ENCODE data around the gene SEPTIN5.

The SEPTIN5 gene

DNA sequence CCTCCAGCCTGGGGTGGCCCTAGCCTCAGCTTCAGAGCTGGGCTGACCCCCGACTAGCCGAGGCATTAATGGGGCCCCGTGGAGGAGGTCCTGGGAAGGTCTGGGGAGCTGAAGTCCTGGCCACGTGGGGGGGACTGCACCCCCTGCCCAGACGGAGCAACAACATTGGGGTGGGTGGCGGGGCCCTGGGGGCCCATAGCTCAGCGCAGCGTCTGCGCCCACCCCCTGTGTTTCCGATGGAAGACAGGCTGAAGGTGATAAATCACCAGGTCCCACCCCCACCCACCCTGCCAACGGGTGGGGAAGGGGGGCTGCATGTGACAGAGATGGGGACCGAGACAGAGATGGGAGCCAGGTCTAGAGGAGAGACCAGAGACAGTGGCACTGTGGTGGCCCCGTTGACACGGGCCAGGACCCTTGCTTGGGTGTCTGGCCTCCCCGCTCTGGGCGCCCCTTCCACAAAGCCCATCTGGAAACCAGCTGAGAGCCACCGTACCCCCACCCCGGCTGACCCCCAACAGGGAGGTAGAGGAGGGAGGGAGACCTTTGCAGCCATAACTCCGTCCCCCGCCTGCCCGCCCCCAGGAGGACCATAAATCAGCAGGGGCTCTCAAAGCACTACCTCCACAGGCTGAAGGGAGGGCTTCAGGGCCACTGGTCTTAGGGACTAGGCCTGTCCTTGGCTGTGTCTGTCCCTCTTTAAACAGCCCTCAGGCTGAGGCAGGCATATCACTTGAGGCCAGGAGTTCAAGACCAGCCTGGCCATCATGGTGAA, 17.2 kb downstream of the SEPTIN5 start:
- TF ChIP-seq FOXP2 (optimal IDR thresholded peaks at IDR 0.05; ENCODE audit: borderline replicate concordance, extremely low read depth, extremely low read length, insufficient read depth) (no peak), SIN3A (IDR thresholded peaks at IDR 0.05; ENCODE audit: borderline replicate concordance, insufficient read depth, low read length) (no peak)

DNA sequence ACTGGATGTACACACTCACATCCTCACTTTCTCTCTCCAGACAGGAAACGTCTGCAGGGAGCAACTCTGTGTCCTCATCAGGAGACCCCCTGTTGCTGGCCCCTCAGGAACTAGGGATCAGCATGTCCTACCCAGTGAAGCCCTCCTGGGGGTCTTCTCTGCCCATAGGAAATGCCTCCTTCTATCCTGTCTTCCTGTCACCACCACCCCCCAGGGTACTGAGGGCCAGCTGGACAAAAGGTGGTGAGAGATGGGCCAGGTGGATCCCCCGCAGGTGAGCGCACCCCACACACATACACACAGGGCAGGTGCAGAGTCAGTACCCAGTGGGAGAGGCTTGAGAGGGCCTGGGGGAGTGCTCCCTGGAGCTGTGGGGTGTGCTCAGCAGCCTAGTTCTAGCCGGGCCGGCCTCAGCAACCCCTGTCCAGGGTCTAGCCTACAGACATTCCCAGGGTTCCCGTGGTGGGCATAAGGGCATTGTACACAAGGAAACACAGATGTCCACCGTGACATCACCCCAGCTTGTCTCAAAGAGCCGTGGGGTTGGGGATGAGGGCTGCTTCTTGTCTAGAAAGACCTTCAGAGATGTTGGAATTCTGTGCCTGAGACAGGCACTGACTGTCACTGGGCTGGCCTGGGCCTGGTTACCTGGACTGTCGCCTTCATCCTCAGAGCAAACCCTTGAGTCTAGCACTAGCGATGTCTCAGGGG, 18.3 kb downstream of the SEPTIN5 start:
- TF ChIP-seq, protein P1, sequence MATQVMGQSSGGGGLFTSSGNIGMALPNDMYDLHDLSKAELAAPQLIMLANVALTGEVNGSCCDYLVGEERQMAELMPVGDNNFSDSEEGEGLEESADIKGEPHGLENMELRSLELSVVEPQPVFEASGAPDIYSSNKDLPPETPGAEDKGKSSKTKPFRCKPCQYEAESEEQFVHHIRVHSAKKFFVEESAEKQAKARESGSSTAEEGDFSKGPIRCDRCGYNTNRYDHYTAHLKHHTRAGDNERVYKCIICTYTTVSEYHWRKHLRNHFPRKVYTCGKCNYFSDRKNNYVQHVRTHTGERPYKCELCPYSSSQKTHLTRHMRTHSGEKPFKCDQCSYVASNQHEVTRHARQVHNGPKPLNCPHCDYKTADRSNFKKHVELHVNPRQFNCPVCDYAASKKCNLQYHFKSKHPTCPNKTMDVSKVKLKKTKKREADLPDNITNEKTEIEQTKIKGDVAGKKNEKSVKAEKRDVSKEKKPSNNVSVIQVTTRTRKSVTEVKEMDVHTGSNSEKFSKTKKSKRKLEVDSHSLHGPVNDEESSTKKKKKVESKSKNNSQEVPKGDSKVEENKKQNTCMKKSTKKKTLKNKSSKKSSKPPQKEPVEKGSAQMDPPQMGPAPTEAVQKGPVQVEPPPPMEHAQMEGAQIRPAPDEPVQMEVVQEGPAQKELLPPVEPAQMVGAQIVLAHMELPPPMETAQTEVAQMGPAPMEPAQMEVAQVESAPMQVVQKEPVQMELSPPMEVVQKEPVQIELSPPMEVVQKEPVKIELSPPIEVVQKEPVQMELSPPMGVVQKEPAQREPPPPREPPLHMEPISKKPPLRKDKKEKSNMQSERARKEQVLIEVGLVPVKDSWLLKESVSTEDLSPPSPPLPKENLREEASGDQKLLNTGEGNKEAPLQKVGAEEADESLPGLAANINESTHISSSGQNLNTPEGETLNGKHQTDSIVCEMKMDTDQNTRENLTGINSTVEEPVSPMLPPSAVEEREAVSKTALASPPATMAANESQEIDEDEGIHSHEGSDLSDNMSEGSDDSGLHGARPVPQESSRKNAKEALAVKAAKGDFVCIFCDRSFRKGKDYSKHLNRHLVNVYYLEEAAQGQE (IDR thresholded peaks at IDR 0.05; ENCODE audit: insufficient read depth in 1 of 2, low read depth in 2 of 2, low read length in 2 of 2) = no peak
- TF ChIP-seq TAF1 (IDR thresholded peaks at IDR 0.05; ENCODE audit: borderline replicate concordance, insufficient read depth, low read length) (no peak), POLR2AphosphoS5 (IDR thresholded peaks at IDR 0.05; ENCODE audit: low read depth, low read length) (no peak), FOXP2 (optimal IDR thresholded peaks at IDR 0.05; ENCODE audit: borderline replicate concordance, extremely low read depth, extremely low read length, insufficient read depth) (no peak), SIN3A (IDR thresholded peaks at IDR 0.05; ENCODE audit: borderline replicate concordance, insufficient read depth, low read length) (no peak)

DNA sequence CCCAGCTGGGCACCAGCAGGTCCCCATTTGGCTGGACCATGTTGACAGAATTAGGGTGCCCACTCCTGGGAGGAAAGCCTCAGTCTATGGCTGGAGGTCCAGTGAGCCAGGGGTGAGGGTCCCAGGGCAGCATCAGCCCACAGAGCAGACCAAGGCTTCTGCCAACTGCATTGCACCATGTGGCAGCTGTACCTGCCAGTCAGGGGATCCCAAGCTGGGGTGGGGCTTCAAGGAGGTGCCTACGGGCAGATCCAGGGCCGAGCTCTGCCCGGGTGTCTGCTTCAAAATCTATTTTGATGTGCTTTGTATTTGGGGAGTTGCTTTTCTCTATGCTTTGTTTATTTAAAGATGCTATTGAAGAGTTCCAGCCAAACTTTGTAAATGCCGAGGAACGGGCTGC, 19.5 kb downstream of the SEPTIN5 start:
- TF ChIP-seq, protein P1 (IDR thresholded peaks at IDR 0.05; ENCODE audit: insufficient read depth in 1 of 2, low read depth in 2 of 2, low read length in 2 of 2) = no peak
- no peak for TF ChIP-seq TAF1 (IDR thresholded peaks at IDR 0.05; ENCODE audit: borderline replicate concordance, insufficient read depth, low read length)
- no peak for TF ChIP-seq FOXP2 (optimal IDR thresholded peaks at IDR 0.05; ENCODE audit: borderline replicate concordance, extremely low read depth, extremely low read length, insufficient read depth)
- TF ChIP-seq POLR2AphosphoS5 (IDR thresholded peaks at IDR 0.05; ENCODE audit: low read depth, low read length) = no peak
- no peak for TF ChIP-seq SIN3A (IDR thresholded peaks at IDR 0.05; ENCODE audit: borderline replicate concordance, insufficient read depth, low read length)

DNA sequence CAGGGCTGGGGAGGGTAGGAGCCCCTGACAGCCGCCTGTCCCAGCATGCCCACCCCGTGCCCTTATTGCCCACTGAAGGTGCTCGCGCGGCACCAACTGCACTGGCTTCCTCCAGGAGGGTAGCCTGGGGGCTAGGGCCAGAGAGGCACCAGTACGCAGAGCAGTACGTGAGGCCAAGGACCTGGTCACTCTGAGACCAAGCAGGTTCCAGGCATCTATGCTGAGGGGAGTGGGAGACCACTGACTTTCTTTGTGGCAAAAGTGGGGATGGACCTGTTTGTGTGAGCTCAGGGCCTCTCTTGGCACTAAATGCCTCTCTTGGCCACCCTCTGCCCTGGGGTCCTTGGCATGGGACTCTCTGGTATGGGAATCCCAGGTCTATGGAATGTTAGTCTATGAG, 19.9 kb downstream of the SEPTIN5 start:
- no peak for TF ChIP-seq FOXP2 (optimal IDR thresholded peaks at IDR 0.05; ENCODE audit: borderline replicate concordance, extremely low read depth, extremely low read length, insufficient read depth)
- no peak for TF ChIP-seq POLR2AphosphoS5 (IDR thresholded peaks at IDR 0.05; ENCODE audit: low read depth, low read length)
- TF ChIP-seq TAF1 (IDR thresholded peaks at IDR 0.05; ENCODE audit: borderline replicate concordance, insufficient read depth, low read length) = no peak
- TF ChIP-seq, protein P1 (IDR thresholded peaks at IDR 0.05; ENCODE audit: insufficient read depth in 1 of 2, low read depth in 2 of 2, low read length in 2 of 2) = no peak
- no peak for TF ChIP-seq SIN3A (IDR thresholded peaks at IDR 0.05; ENCODE audit: borderline replicate concordance, insufficient read depth, low read length)

DNA sequence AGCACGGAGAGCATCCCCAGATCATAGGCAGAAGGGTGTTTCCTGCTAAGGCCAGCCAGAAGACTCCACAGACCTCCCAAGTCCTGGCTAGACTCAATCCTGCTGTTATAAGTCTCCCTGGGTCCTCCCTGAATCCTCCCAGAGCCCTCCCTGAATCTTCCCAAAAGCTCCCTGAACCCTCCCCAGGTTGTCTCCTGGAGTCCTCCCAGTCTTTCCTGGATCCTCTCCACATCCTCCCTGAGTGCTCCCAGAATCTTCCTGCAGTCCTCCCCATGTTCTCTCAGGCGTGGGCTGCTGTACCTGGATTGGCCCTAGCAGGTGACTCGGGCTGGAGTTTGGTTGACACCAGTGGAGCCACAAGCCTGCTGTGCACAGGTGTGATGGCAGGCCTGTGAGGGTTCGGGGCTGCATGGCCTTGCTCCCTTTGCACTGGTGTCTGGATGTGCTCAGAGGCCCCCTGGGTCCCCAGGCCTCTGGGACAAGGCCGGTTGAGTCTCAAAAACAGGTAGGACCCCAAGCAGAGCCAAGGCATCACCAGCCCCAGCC, 20.6 kb downstream of the SEPTIN5 start:
- TF ChIP-seq FOXP2 (optimal IDR thresholded peaks at IDR 0.05; ENCODE audit: borderline replicate concordance, extremely low read depth, extremely low read length, insufficient read depth) (no peak), POLR2AphosphoS5 (IDR thresholded peaks at IDR 0.05; ENCODE audit: low read depth, low read length) (no peak), TAF1 (IDR thresholded peaks at IDR 0.05; ENCODE audit: borderline replicate concordance, insufficient read depth, low read length) (no peak), SIN3A (IDR thresholded peaks at IDR 0.05; ENCODE audit: borderline replicate concordance, insufficient read depth, low read length) (no peak)
- TF ChIP-seq, protein P1 (IDR thresholded peaks at IDR 0.05; ENCODE audit: insufficient read depth in 1 of 2, low read depth in 2 of 2, low read length in 2 of 2) = no peak
